ENCODE results near the gene LTBP1. TPM values are rescaled to one million over a fixed set of nuclear protein-coding genes. Genes with fewer than 3 reads are reported as not detected.
"Not testable (repeated sequence)": the region's sequence is repeated elsewhere in the genome, so short reads cannot be mapped to it uniquely, and the experiment has no call there.

LTBP1 gene
- total RNA-seq, 1 experiment from 2014 or later, result 28.5 TPM

GRCh38 chr2:33168922-33169321 is 222.2 kb downstream of the LTBP1 start:
- Histone ChIP-seq H2BK20ac (ENCODE audit: low read depth, low read length, poor library complexity, severe bottlenecking) (no peak overlapping the region), H3K4me2 (ENCODE audit: insufficient read depth, insufficient read length, low read length) (no peak overlapping the region), H4K5ac (ENCODE audit: insufficient read length, low read depth, low read length) (no peak overlapping the region), H2BK5ac (ENCODE audit: insufficient read length, low read length) (no peak overlapping the region), H3K18ac (ENCODE audit: insufficient read length, low read depth, low read length) (no peak overlapping the region), H3K79me1 (ENCODE audit: insufficient read depth, low read depth, low read length, poor library complexity, severe bottlenecking) (no peaks in the 10 kb centered on the region), H4K20me1 (ENCODE audit: control insufficient read depth, insufficient read depth, insufficient read length) (no peaks in the 10 kb centered on the region), H2AK5ac (ENCODE audit: insufficient read length, low read length) (no peak overlapping the region), H3K14ac (ENCODE audit: insufficient read depth, low read length) (no peak overlapping the region), H3K4me1 (ENCODE audit: insufficient read depth, low read length) (no peaks in the 10 kb centered on the region; the same call in 1 of the 2 replicates), H3K9ac (ENCODE audit: extremely low read depth, insufficient read length, low read length) (no peak overlapping the region), H2AFZ (ENCODE audit: low read length) (no peak overlapping the region), H3K23me2 (ENCODE audit: insufficient read length, low read depth, low read length, poor library complexity, severe bottlenecking) (no peaks in the 10 kb centered on the region), H3K56ac (ENCODE audit: insufficient read length, low read depth, low read length) (no peak overlapping the region), H3K9me3 (ENCODE audit: control insufficient read depth, low read depth, low read length) (no peaks in the 10 kb centered on the region), H3K79me2 (ENCODE audit: insufficient read depth, low read length) (no peaks in the 10 kb centered on the region), H2BK120ac (ENCODE audit: low read depth, low read length, poor library complexity, severe bottlenecking) (no peak overlapping the region), H3T11ph (ENCODE audit: low read length) (no peak overlapping the region), H2BK15ac (ENCODE audit: low read depth, low read length) (no peak overlapping the region), H3K4ac (ENCODE audit: low read depth, low read length) (no peak overlapping the region), H2BK12ac (ENCODE audit: insufficient read length, low read depth, low read length) (no peak overlapping the region), H3K27ac (ENCODE audit: insufficient read length, low read depth, low read length) (no peak overlapping the region), H3K27me3 (ENCODE audit: insufficient read depth, low read length) (no peaks in the 10 kb centered on the region), H4K8ac (replicated peaks; ENCODE audit: insufficient read length, low read depth, low read length) (no peak overlapping the region), H4K91ac (ENCODE audit: insufficient read length, low read depth, low read length) (no peak overlapping the region), H3K23ac (ENCODE audit: insufficient read length, low read depth, low read length) (no peak overlapping the region)
- Mint-ChIP-seq H3K27me3 (ENCODE audit: low read depth) (no peaks in the 10 kb centered on the region), H3K36me3 (ENCODE audit: insufficient read depth in 1 of 3, low read depth in 3 of 3) (peaks cover 0 to 10% (median 3%) of the 10 kb centered on the region in 3 experiments; a peak in 5 of 7 replicates), H3K27ac (peak overlapping the region in 2 of 3 experiments; percentile 77 to 89; a peak in 3 of 7 replicates), H3K4me1 (peaks cover 21 to 24% of the 10 kb centered on the region in 2 experiments), H3K9me3 (peaks cover 5 to 9% of the 10 kb centered on the region in 2 experiments; a peak in 2 of 5 replicates), H3K4me3 (no peak overlapping the region)
- WGBS (ENCODE audit: extremely low coverage, insufficient read length, low lambda C conversion rate), result no CpG with 5 or more reads among the region's 4 CpGs
- no peak for DNase-seq
- no peak for TF ChIP-seq CTCF (conservative IDR thresholded peaks at IDR 0.05)

- H3K4me1 ChIP-seq (ENCODE audit: insufficient read depth, low read length); H3K27me3 Mint-ChIP-seq (ENCODE audit: low read depth); H3K9me3 Mint-ChIP-seq; H2BK20ac ChIP-seq (ENCODE audit: low read depth, low read length, poor library complexity, severe bottlenecking); H3K79me2 ChIP-seq (ENCODE audit: insufficient read depth, low read length); H3K27ac ChIP-seq (ENCODE audit: insufficient read length, low read depth, low read length); H3T11ph ChIP-seq (ENCODE audit: low read length); H3K9me3 ChIP-seq (ENCODE audit: control insufficient read depth, low read depth, low read length); H2BK5ac ChIP-seq (ENCODE audit: insufficient read length, low read length); H2BK15ac ChIP-seq (ENCODE audit: low read depth, low read length); H3K9ac ChIP-seq (ENCODE audit: extremely low read depth, insufficient read length, low read length); H3K56ac ChIP-seq (ENCODE audit: insufficient read length, low read depth, low read length); H3K18ac ChIP-seq (ENCODE audit: insufficient read length, low read depth, low read length); H3K27me3 ChIP-seq (ENCODE audit: insufficient read depth, low read length); H3K36me3 Mint-ChIP-seq (ENCODE audit: insufficient read depth in 1 of 3, low read depth in 3 of 3); H2BK120ac ChIP-seq (ENCODE audit: low read depth, low read length, poor library complexity, severe bottlenecking); H3K23ac ChIP-seq (ENCODE audit: insufficient read length, low read depth, low read length); H2AFZ ChIP-seq (ENCODE audit: low read length); H4K20me1 ChIP-seq (ENCODE audit: control insufficient read depth, insufficient read depth, insufficient read length); H4K91ac ChIP-seq (ENCODE audit: insufficient read length, low read depth, low read length); H2BK12ac ChIP-seq (ENCODE audit: insufficient read length, low read depth, low read length); H3K27ac Mint-ChIP-seq; H3K14ac ChIP-seq (ENCODE audit: insufficient read depth, low read length); H4K5ac ChIP-seq (ENCODE audit: insufficient read length, low read depth, low read length); H3K79me1 ChIP-seq (ENCODE audit: insufficient read depth, low read depth, low read length, poor library complexity, severe bottlenecking); H2AK5ac ChIP-seq (ENCODE audit: insufficient read length, low read length); H3K4ac ChIP-seq (ENCODE audit: low read depth, low read length); H3K4me2 ChIP-seq (ENCODE audit: insufficient read depth, insufficient read length, low read length); H3K23me2 ChIP-seq (ENCODE audit: insufficient read length, low read depth, low read length, poor library complexity, severe bottlenecking); H4K8ac ChIP-seq (replicated peaks; ENCODE audit: insufficient read length, low read depth, low read length): not testable (repeated sequence)
- DNase-seq, result peak; percentile 49
- no CpG with 5 or more reads among the region's 16 CpGs for WGBS (ENCODE audit: extremely low coverage, insufficient read length, low lambda C conversion rate)
- peak overlapping the region in 1 of 2 experiments; percentile 39; a peak in 1 of 5 replicates for H3K4me3 Mint-ChIP-seq
- H3K4me1 Mint-ChIP-seq, result peaks cover 17 to 18% of the 10 kb centered on the region in 2 experiments
These were observed 223.5 kb downstream of the LTBP1 start for GRCh38 chr2:33170251-33170650.
